Measurements from ENCODE around the gene TGFBR3L.
A peak's percentile ranks its signal among the peaks of the same experiment; 100 is the strongest.

TGFBR3L gene

DNA sequence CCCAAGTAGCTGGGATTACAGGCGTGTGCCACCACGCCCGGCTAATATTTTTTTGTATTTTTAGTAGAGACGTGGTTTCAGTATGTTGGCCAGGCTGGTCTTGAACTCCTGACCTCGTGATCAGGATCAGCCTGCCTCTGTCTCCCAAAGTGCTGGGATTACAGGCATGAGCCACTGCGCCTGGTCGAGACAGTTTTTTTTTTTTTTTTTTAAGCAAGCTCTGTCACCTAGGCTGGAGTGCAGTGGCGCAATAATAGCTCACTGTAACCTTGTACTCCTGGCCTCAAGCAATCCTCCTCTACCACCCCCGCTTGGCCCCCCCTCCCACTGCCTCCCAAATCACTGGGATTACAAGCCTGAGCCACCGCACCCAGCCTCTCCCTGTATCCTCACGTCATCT lies 17.3 kb upstream of the TGFBR3L start:
- H3K27ac ChIP-seq (ENCODE audit: extremely low read depth, low read depth, low read length) = no peak overlapping the region
- POLR2A ChIA-PET = interaction anchor here (0.7 to 1.9 kb wide), 3 partner anchors 9 to 23 kb away, joined by 3 to 8 read pairs (median 5); partner anchors contain the start of genes LRRC8E and SNAPC2
- H3K4me3 ChIP-seq (ENCODE audit: low read depth, low read length) = no peak overlapping the region
- TF ChIP-seq ZNF692 (tag by site-specific recombination; IDR thresholded peaks at IDR 0.05) (no peak), REPIN1 (tag by site-specific recombination; IDR thresholded peaks at IDR 0.05; ENCODE audit: low read depth) (no peak), ZNF664 (tag by site-specific recombination; IDR thresholded peaks at IDR 0.05) (no peak), ZNF548 (tag by site-specific recombination; IDR thresholded peaks at IDR 0.05) (no peak), ZNF24 (tag by site-specific recombination; IDR thresholded peaks at IDR 0.05) (no peak), SP3 (tag by site-specific recombination; IDR thresholded peaks at IDR 0.05) (no peak), MZF1 (tag by site-specific recombination; IDR thresholded peaks at IDR 0.05; ENCODE audit: borderline replicate concordance) (no peak), ZNF112 (tag by site-specific recombination; IDR thresholded peaks at IDR 0.05) (no peak), ZNF350 (tag by site-specific recombination; IDR thresholded peaks at IDR 0.05) (no peak), SP2 (tag by site-specific recombination; IDR thresholded peaks at IDR 0.05) (no peak), ZNF292 (tag by site-specific recombination; IDR thresholded peaks at IDR 0.05; ENCODE audit: borderline replicate concordance, low read depth) (no peak), ZNF571 (tag by site-specific recombination; IDR thresholded peaks at IDR 0.05) (no peak), GLIS1 (tag by site-specific recombination; IDR thresholded peaks at IDR 0.05) (no peak), ZFHX2 (tag by site-specific recombination; conservative IDR thresholded peaks at IDR 0.05) (0 out of 2 replicates have a peak, but pooled peaks have one; percentile 6), MYNN (tag by site-specific recombination; IDR thresholded peaks at IDR 0.05; ENCODE audit: borderline replicate concordance) (no peak), GLI4 (tag by site-specific recombination; IDR thresholded peaks at IDR 0.05) (no peak), EGR2 (tag by site-specific recombination; IDR thresholded peaks at IDR 0.05; ENCODE audit: low read depth) (peak; percentile 47; the same call in 1 of the 2 replicates)
- TF ChIP-seq, protein P1, sequence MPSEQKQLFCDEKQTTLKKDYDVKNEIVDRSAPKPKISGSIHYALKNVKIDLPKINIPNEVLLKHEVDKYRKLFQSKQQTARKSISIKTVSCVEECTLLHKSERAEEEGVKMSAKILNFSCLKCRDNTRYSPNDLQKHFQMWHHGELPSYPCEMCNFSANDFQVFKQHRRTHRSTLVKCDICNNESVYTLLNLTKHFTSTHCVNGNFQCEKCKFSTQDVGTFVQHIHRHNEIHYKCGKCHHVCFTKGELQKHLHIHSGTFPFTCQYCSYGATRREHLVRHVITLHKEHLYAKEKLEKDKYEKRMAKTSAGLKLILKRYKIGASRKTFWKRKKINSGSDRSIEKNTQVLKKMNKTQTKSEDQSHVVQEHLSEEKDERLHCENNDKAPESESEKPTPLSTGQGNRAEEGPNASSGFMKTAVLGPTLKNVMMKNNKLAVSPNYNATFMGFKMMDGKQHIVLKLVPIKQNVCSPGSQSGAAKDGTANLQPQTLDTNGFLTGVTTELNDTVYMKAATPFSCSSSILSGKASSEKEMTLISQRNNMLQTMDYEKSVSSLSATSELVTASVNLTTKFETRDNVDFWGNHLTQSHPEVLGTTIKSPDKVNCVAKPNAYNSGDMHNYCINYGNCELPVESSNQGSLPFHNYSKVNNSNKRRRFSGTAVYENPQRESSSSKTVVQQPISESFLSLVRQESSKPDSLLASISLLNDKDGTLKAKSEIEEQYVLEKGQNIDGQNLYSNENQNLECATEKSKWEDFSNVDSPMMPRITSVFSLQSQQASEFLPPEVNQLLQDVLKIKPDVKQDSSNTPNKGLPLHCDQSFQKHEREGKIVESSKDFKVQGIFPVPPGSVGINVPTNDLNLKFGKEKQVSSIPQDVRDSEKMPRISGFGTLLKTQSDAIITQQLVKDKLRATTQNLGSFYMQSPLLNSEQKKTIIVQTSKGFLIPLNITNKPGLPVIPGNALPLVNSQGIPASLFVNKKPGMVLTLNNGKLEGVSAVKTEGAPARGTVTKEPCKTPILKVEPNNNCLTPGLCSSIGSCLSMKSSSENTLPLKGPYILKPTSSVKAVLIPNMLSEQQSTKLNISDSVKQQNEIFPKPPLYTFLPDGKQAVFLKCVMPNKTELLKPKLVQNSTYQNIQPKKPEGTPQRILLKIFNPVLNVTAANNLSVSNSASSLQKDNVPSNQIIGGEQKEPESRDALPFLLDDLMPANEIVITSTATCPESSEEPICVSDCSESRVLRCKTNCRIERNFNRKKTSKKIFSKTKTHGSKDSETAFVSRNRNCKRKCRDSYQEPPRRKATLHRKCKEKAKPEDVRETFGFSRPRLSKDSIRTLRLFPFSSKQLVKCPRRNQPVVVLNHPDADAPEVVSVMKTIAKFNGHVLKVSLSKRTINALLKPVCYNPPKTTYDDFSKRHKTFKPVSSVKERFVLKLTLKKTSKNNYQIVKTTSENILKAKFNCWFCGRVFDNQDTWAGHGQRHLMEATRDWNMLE (tag by site-specific recombination; conservative IDR thresholded peaks at IDR 0.05; ENCODE audit: low read depth) = no peak
- CTCF ChIA-PET = interaction anchor here (0.6 kb wide), 2 partner anchors 45 to 73 kb away, joined by 3 to 4 read pairs; no protein-coding TSS in a partner anchor
- H3K4me1 ChIP-seq (ENCODE audit: control insufficient read depth, insufficient read depth, low read length) = no peaks in the 10 kb centered on the region
- H3K36me3 ChIP-seq (ENCODE audit: control insufficient read depth in 2 of 2, insufficient read depth in 1 of 2, low read length in 2 of 2) = peaks cover 3 to 34% of the 10 kb centered on the region in 2 experiments; a peak in 2 of 3 replicates
- H3K9me3 ChIP-seq (ENCODE audit: control insufficient read depth, insufficient read depth, low read depth, low read length) = no peaks in the 10 kb centered on the region

- ChIA-PET CTCF (interaction anchor here (0.7 to 2.1 kb wide), 4 partner anchors 11 to 30 kb away, joined by 3 to 6 read pairs (median 4); partner anchors contain the start of gene PRR36), POLR2A (interaction anchor here (0.9 to 1.9 kb wide), 3 partner anchors 10 to 21 kb away, joined by 3 to 8 read pairs (median 5); partner anchors contain the start of genes LRRC8E and SNAPC2)
- H3K4me1 ChIP-seq (ENCODE audit: control insufficient read depth, insufficient read depth, low read length) = no peaks in the 10 kb centered on the region
- H3K36me3 ChIP-seq (ENCODE audit: control insufficient read depth in 2 of 2, insufficient read depth in 1 of 2, low read length in 2 of 2) = peaks cover 3 to 34% of the 10 kb centered on the region in 2 experiments; a peak in 2 of 3 replicates
- H3K27ac ChIP-seq (ENCODE audit: extremely low read depth, low read depth, low read length) = no peak overlapping the region
- H3K4me3 ChIP-seq (ENCODE audit: low read depth, low read length) = no peak overlapping the region
- no peaks in the 10 kb centered on the region for H3K9me3 ChIP-seq (ENCODE audit: control insufficient read depth, insufficient read depth, low read depth, low read length)
- TF ChIP-seq ZNF777 (tag by site-specific recombination; IDR thresholded peaks at IDR 0.05; ENCODE audit: borderline replicate concordance) = no peak
- TF ChIP-seq, protein P2, sequence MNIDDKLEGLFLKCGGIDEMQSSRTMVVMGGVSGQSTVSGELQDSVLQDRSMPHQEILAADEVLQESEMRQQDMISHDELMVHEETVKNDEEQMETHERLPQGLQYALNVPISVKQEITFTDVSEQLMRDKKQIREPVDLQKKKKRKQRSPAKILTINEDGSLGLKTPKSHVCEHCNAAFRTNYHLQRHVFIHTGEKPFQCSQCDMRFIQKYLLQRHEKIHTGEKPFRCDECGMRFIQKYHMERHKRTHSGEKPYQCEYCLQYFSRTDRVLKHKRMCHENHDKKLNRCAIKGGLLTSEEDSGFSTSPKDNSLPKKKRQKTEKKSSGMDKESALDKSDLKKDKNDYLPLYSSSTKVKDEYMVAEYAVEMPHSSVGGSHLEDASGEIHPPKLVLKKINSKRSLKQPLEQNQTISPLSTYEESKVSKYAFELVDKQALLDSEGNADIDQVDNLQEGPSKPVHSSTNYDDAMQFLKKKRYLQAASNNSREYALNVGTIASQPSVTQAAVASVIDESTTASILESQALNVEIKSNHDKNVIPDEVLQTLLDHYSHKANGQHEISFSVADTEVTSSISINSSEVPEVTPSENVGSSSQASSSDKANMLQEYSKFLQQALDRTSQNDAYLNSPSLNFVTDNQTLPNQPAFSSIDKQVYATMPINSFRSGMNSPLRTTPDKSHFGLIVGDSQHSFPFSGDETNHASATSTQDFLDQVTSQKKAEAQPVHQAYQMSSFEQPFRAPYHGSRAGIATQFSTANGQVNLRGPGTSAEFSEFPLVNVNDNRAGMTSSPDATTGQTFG (tag by site-specific recombination; IDR thresholded peaks at IDR 0.05; ENCODE audit: borderline replicate concordance) = no peak
- TF ChIP-seq ZNF324 (tag by site-specific recombination; IDR thresholded peaks at IDR 0.05) = no peak
- no peak for TF ChIP-seq CTCF (tag by site-specific recombination; IDR thresholded peaks at IDR 0.05)
- no peak for TF ChIP-seq ZSCAN18 (tag by site-specific recombination; IDR thresholded peaks at IDR 0.05)
- TF ChIP-seq GFI1B (tag by site-specific recombination; IDR thresholded peaks at IDR 0.05) = no peak
These were observed 15.7 kb upstream of the TGFBR3L start for GRCh38 chr19:7898967-7899366.
